ENCODE measurements around the gene GSDME.
"Not testable (repeated sequence)": the region's sequence is repeated elsewhere in the genome, so short reads cannot be mapped to it uniquely, and the experiment has no call there.

GSDME gene

GRCh38 chr7:24739306-24739705 lies 18.0 kb downstream of the GSDME start:
- no peak for DNase-seq

- DNase-seq, result no peak
Measured at GRCh38 chr7:24738577-24738976, 18.7 kb downstream of the GSDME start.

GRCh38 chr7:24737281-24737680 lies 20.0 kb downstream of the GSDME start:
- DNase-seq, result no peak

- DNase-seq, result not testable (repeated sequence)
Measured at GRCh38 chr7:24735594-24735993, 21.7 kb downstream of the GSDME start.

GRCh38 chr7:24734306-24734705 lies 23.0 kb downstream of the GSDME start:
- no peak for DNase-seq

GRCh38 chr7:24733414-24734060 lies 23.7 kb downstream of the GSDME start:
- DNase-seq, result no peak

- no peak for DNase-seq
Measured at GRCh38 chr7:24732646-24733413, 24.4 kb downstream of the GSDME start.

GRCh38 chr7:24731313-24731712 lies 26.0 kb downstream of the GSDME start:
- no peak for DNase-seq

GRCh38 chr7:24730018-24730369 lies 27.3 kb downstream of the GSDME start:
- no peak for DNase-seq

GRCh38 chr7:24729365-24730017 lies 27.8 kb downstream of the GSDME start:
- no peak for DNase-seq

- DNase-seq, result no peak
Measured at GRCh38 chr7:24728503-24729364, 28.5 kb downstream of the GSDME start.

- DNase-seq, result no peak
Measured at GRCh38 chr7:24728121-24728500, 29.2 kb downstream of the GSDME start.

- no peak for DNase-seq
Measured at GRCh38 chr7:24727154-24728120, 29.8 kb downstream of the GSDME start.

- no peak for DNase-seq
Measured at GRCh38 chr7:24725554-24726241, 31.6 kb downstream of the GSDME start.

- DNase-seq, result no peak
Measured at GRCh38 chr7:24724451-24725190, 32.6 kb downstream of the GSDME start.

GRCh38 chr7:24723178-24723530 lies 34.1 kb downstream of the GSDME start:
- DNase-seq, result no peak

GRCh38 chr7:24722386-24723177 lies 34.7 kb downstream of the GSDME start:
- peak; percentile 27 for DNase-seq

- DNase-seq, result no peak
Measured at GRCh38 chr7:24721481-24722001, 35.7 kb downstream of the GSDME start.

- no peak for DNase-seq
Measured at GRCh38 chr7:24720283-24720682, 37.0 kb downstream of the GSDME start.

Measured in NCI-H2107 (cell line).